ENCODE measurements around the gene HAGHL.
"Not testable (repeated sequence)": the region's sequence is repeated elsewhere in the genome, so short reads cannot be mapped to it uniquely, and the experiment has no call there.

Gene HAGHL

GRCh38 chr16:689175-689897 is 37.6 kb upstream of the HAGHL start:
- Histone ChIP-seq H3K4me1 (ENCODE audit: control insufficient read depth in 2 of 2, insufficient read depth in 2 of 2, low read length in 2 of 2) (peaks cover 19% of the 10 kb centered on the region in 2 donors), H3K9ac (ENCODE audit: low read depth in 1 of 2, low read length in 2 of 2) (peak overlapping the region; percentile 88), H3K27ac (ENCODE audit: low read depth in 2 of 2, low read length in 2 of 2) (peak overlapping the region in 1 of 2 donors; percentile 75)

GRCh38 chr16:691242-691641 is 35.7 kb upstream of the HAGHL start:
- not testable (repeated sequence) for H3K36me3 ChIP-seq (ENCODE audit: control insufficient read depth in 2 of 2, insufficient read depth in 2 of 2, low read length in 2 of 2); H3K9me3 ChIP-seq (ENCODE audit: control insufficient read depth in 2 of 2, low read length in 2 of 2); H3K9ac ChIP-seq (ENCODE audit: low read depth in 1 of 2, low read length in 2 of 2); H3K4me3 ChIP-seq (ENCODE audit: low read length in 2 of 2); H3K27ac ChIP-seq (ENCODE audit: low read depth in 2 of 2, low read length in 2 of 2)
- Histone ChIP-seq H3K27me3 (ENCODE audit: control insufficient read depth in 2 of 2, insufficient read depth in 2 of 2, low read length in 2 of 2) (peaks cover 2 to 12% of the 10 kb centered on the region in 2 donors), H3K4me1 (ENCODE audit: control insufficient read depth in 2 of 2, insufficient read depth in 2 of 2, low read length in 2 of 2) (peaks cover 20 to 22% of the 10 kb centered on the region in 2 donors)

More at GRCh38 chr16:689175-689897, 37.6 kb upstream of the HAGHL start:
- no peaks in the 10 kb centered on the region for H3K9me3 ChIP-seq (ENCODE audit: control insufficient read depth in 2 of 2, low read length in 2 of 2)
- peak overlapping the region; percentile 74 to 90 for H3K4me3 ChIP-seq (ENCODE audit: low read length in 2 of 2)
- H3K27me3 ChIP-seq (ENCODE audit: control insufficient read depth in 2 of 2, insufficient read depth in 2 of 2, low read length in 2 of 2): peaks cover 0 to 8% of the 10 kb centered on the region in 2 donors
- H3K36me3 ChIP-seq (ENCODE audit: control insufficient read depth in 2 of 2, insufficient read depth in 2 of 2, low read length in 2 of 2): peaks cover 0 to 3% of the 10 kb centered on the region in 2 donors

GRCh38 chr16:692356-693108 is 34.4 kb upstream of the HAGHL start:
- Histone ChIP-seq H3K27ac (ENCODE audit: low read depth in 2 of 2, low read length in 2 of 2) (no peak overlapping the region), H3K4me1 (ENCODE audit: control insufficient read depth in 2 of 2, insufficient read depth in 2 of 2, low read length in 2 of 2) (peaks cover 20 to 23% of the 10 kb centered on the region in 2 donors), H3K9ac (ENCODE audit: low read depth in 1 of 2, low read length in 2 of 2) (no peak overlapping the region), H3K4me3 (ENCODE audit: low read length in 2 of 2) (no peak overlapping the region), H3K9me3 (ENCODE audit: control insufficient read depth in 2 of 2, low read length in 2 of 2) (no peaks in the 10 kb centered on the region), H3K27me3 (ENCODE audit: control insufficient read depth in 2 of 2, insufficient read depth in 2 of 2, low read length in 2 of 2) (peaks cover 2 to 12% of the 10 kb centered on the region in 2 donors), H3K36me3 (ENCODE audit: control insufficient read depth in 2 of 2, insufficient read depth in 2 of 2, low read length in 2 of 2) (no peaks in the 10 kb centered on the region)

GRCh38 chr16:693364-693763 is 33.5 kb upstream of the HAGHL start:
- Histone ChIP-seq H3K27ac (ENCODE audit: low read depth in 2 of 2, low read length in 2 of 2) (no peak overlapping the region), H3K9ac (ENCODE audit: low read depth in 1 of 2, low read length in 2 of 2) (no peak overlapping the region), H3K4me1 (ENCODE audit: control insufficient read depth in 2 of 2, insufficient read depth in 2 of 2, low read length in 2 of 2) (peaks cover 20 to 23% of the 10 kb centered on the region in 2 donors), H3K4me3 (ENCODE audit: low read length in 2 of 2) (no peak overlapping the region), H3K9me3 (ENCODE audit: control insufficient read depth in 2 of 2, low read length in 2 of 2) (no peaks in the 10 kb centered on the region), H3K27me3 (ENCODE audit: control insufficient read depth in 2 of 2, insufficient read depth in 2 of 2, low read length in 2 of 2) (peaks cover 2 to 12% of the 10 kb centered on the region in 2 donors), H3K36me3 (ENCODE audit: control insufficient read depth in 2 of 2, insufficient read depth in 2 of 2, low read length in 2 of 2) (no peaks in the 10 kb centered on the region)

GRCh38 chr16:693766-694165 is 33.1 kb upstream of the HAGHL start:
- Histone ChIP-seq H3K4me1 (ENCODE audit: control insufficient read depth in 2 of 2, insufficient read depth in 2 of 2, low read length in 2 of 2) (peaks cover 20 to 23% of the 10 kb centered on the region in 2 donors), H3K9ac (ENCODE audit: low read depth in 1 of 2, low read length in 2 of 2) (no peak overlapping the region), H3K36me3 (ENCODE audit: control insufficient read depth in 2 of 2, insufficient read depth in 2 of 2, low read length in 2 of 2) (no peaks in the 10 kb centered on the region), H3K27me3 (ENCODE audit: control insufficient read depth in 2 of 2, insufficient read depth in 2 of 2, low read length in 2 of 2) (peaks cover 2 to 12% of the 10 kb centered on the region in 2 donors), H3K4me3 (ENCODE audit: low read length in 2 of 2) (no peak overlapping the region), H3K9me3 (ENCODE audit: control insufficient read depth in 2 of 2, low read length in 2 of 2) (no peaks in the 10 kb centered on the region), H3K27ac (ENCODE audit: low read depth in 2 of 2, low read length in 2 of 2) (no peak overlapping the region)

- Histone ChIP-seq H3K4me1 (ENCODE audit: control insufficient read depth in 2 of 2, insufficient read depth in 2 of 2, low read length in 2 of 2) (peaks cover 15 to 21% of the 10 kb centered on the region in 2 donors), H3K36me3 (ENCODE audit: control insufficient read depth in 2 of 2, insufficient read depth in 2 of 2, low read length in 2 of 2) (no peaks in the 10 kb centered on the region), H3K9me3 (ENCODE audit: control insufficient read depth in 2 of 2, low read length in 2 of 2) (no peaks in the 10 kb centered on the region), H3K27ac (ENCODE audit: low read depth in 2 of 2, low read length in 2 of 2) (no peak overlapping the region), H3K9ac (ENCODE audit: low read depth in 1 of 2, low read length in 2 of 2) (no peak overlapping the region), H3K27me3 (ENCODE audit: control insufficient read depth in 2 of 2, insufficient read depth in 2 of 2, low read length in 2 of 2) (peaks cover 4 to 12% of the 10 kb centered on the region in 2 donors), H3K4me3 (ENCODE audit: low read length in 2 of 2) (no peak overlapping the region)
Measured at GRCh38 chr16:694187-694862, 32.6 kb upstream of the HAGHL start.

- Histone ChIP-seq H3K36me3 (ENCODE audit: control insufficient read depth in 2 of 2, insufficient read depth in 2 of 2, low read length in 2 of 2) (no peaks in the 10 kb centered on the region), H3K4me1 (ENCODE audit: control insufficient read depth in 2 of 2, insufficient read depth in 2 of 2, low read length in 2 of 2) (peaks cover 10 to 16% of the 10 kb centered on the region in 2 donors), H3K27me3 (ENCODE audit: control insufficient read depth in 2 of 2, insufficient read depth in 2 of 2, low read length in 2 of 2) (peaks cover 8 to 12% of the 10 kb centered on the region in 2 donors), H3K27ac (ENCODE audit: low read depth in 2 of 2, low read length in 2 of 2) (no peak overlapping the region), H3K9ac (ENCODE audit: low read depth in 1 of 2, low read length in 2 of 2) (no peak overlapping the region), H3K9me3 (ENCODE audit: control insufficient read depth in 2 of 2, low read length in 2 of 2) (no peaks in the 10 kb centered on the region), H3K4me3 (ENCODE audit: low read length in 2 of 2) (peak overlapping the region; percentile 50 to 57)
Measured at GRCh38 chr16:694863-695354, 32.0 kb upstream of the HAGHL start.

GRCh38 chr16:695355-696089 is 31.4 kb upstream of the HAGHL start:
- H3K9ac ChIP-seq (ENCODE audit: low read depth in 1 of 2, low read length in 2 of 2): peak overlapping the region; percentile 33 to 41
- H3K4me3 ChIP-seq (ENCODE audit: low read length in 2 of 2): peak overlapping the region; percentile 59 to 73
- peaks cover 8 to 14% of the 10 kb centered on the region in 2 donors for H3K27me3 ChIP-seq (ENCODE audit: control insufficient read depth in 2 of 2, insufficient read depth in 2 of 2, low read length in 2 of 2)
- H3K36me3 ChIP-seq (ENCODE audit: control insufficient read depth in 2 of 2, insufficient read depth in 2 of 2, low read length in 2 of 2): no peaks in the 10 kb centered on the region
- H3K4me1 ChIP-seq (ENCODE audit: control insufficient read depth in 2 of 2, insufficient read depth in 2 of 2, low read length in 2 of 2): peaks cover 10 to 16% of the 10 kb centered on the region in 2 donors
- H3K27ac ChIP-seq (ENCODE audit: low read depth in 2 of 2, low read length in 2 of 2): peak overlapping the region; percentile 50 to 86
- H3K9me3 ChIP-seq (ENCODE audit: control insufficient read depth in 2 of 2, low read length in 2 of 2): no peaks in the 10 kb centered on the region

- no peaks in the 10 kb centered on the region for H3K9me3 ChIP-seq (ENCODE audit: control insufficient read depth in 2 of 2, low read length in 2 of 2)
- peaks cover 29 to 40% of the 10 kb centered on the region in 2 donors for H3K27me3 ChIP-seq (ENCODE audit: control insufficient read depth in 2 of 2, insufficient read depth in 2 of 2, low read length in 2 of 2)
- H3K36me3 ChIP-seq (ENCODE audit: control insufficient read depth in 2 of 2, insufficient read depth in 2 of 2, low read length in 2 of 2): no peaks in the 10 kb centered on the region
- H3K27ac ChIP-seq (ENCODE audit: low read depth in 2 of 2, low read length in 2 of 2): no peak overlapping the region
- H3K4me3 ChIP-seq (ENCODE audit: low read length in 2 of 2): no peak overlapping the region
- no peak overlapping the region for H3K9ac ChIP-seq (ENCODE audit: low read depth in 1 of 2, low read length in 2 of 2)
- H3K4me1 ChIP-seq (ENCODE audit: control insufficient read depth in 2 of 2, insufficient read depth in 2 of 2, low read length in 2 of 2): peaks cover 10 to 14% of the 10 kb centered on the region in 2 donors
Measured at GRCh38 chr16:698911-699671, 27.8 kb upstream of the HAGHL start.

Data from mucosa of rectum (tissue), 2 donors.